ENCODE results near the gene ARRB2. TPM values are rescaled to one million over a fixed set of nuclear protein-coding genes. Genes with fewer than 3 reads are reported as not detected.
"Not testable (repeated sequence)": the region's sequence is repeated elsewhere in the genome, so short reads cannot be mapped to it uniquely, and the experiment has no call there.

Gene ARRB2
- total and polyA plus RNA-seq, 4 experiments from 2014 or later = 54.5 to 341 (median 198) TPM

- Histone ChIP-seq H3K4me3 (ENCODE audit: low read length in 2 of 2) (no peak overlapping the region), H3K9me3 (ENCODE audit: control insufficient read depth in 1 of 2, low read length in 2 of 2) (no peaks in the 10 kb centered on the region), H3K36me3 (ENCODE audit: insufficient read depth, low read length) (no peaks in the 10 kb centered on the region), H3K4me1 (ENCODE audit: insufficient read depth, low read length) (peaks cover 31% of the 10 kb centered on the region), H3K27me3 (ENCODE audit: insufficient read depth, low read length) (no peaks in the 10 kb centered on the region), H3K27ac (ENCODE audit: low read depth, low read length) (no peak overlapping the region)
- peak; percentile 63 to 78 (median 70) for DNase-seq
- Mint-ChIP-seq H3K27me3 (no peaks in the 10 kb centered on the region), H3K4me3 (peak overlapping the region; percentile 3 to 75 (median 64)), H3K36me3 (peaks cover 0 to 5% of the 10 kb centered on the region in 2 donors), H3K9me3 (peaks cover 0 to 2% (median 0%) of the 10 kb centered on the region in 8 donors), H3K4me1 (peaks cover 30 to 73% (median 44%) of the 10 kb centered on the region in 4 donors), H3K27ac (peak overlapping the region in 6 of 7 donors; percentile 32 to 90 (median 77))
- CTCF ChIA-PET (ENCODE audit: partially characterized antibody) = interaction anchor here (0.8 to 4.8 kb wide), 6 partner anchors 24 to 194 kb away, joined by 3 to 59 read pairs (median 14); partner anchors contain the start of genes CHRNE and GLTPD2
- intact Hi-C loops (cut with micrococcal nuclease) = no loop called here
- POLR2A ChIA-PET (ENCODE audit: partially characterized antibody) = interaction anchor here (1.4 to 6.8 kb wide), 5 partner anchors 81 to 232 kb away, joined by 3 to 81 read pairs (median 28); partner anchors contain the start of genes GLTPD2, RNF167 and SLC25A11
Observed at GRCh38 chr17:4708436-4708835, 2.0 kb upstream of the ARRB2 start.

- peaks cover 42 to 76% (median 51%) of the 10 kb centered on the region in 4 donors for H3K4me1 Mint-ChIP-seq
- H3K27me3 Mint-ChIP-seq = no peaks in the 10 kb centered on the region
- ChIA-PET CTCF (ENCODE audit: partially characterized antibody) (interaction anchor here (0.7 to 4.8 kb wide), 20 partner anchors 9 to 229 kb away, joined by 3 to 59 read pairs (median 4); partner anchors contain the start of genes C17orf107, CHRNE, GLTPD2 and MED11), POLR2A (ENCODE audit: partially characterized antibody) (interaction anchor here (0.7 to 7.0 kb wide), 36 partner anchors 8 to 568 kb away, joined by 3 to 81 read pairs (median 4); partner anchors contain the start of genes C17orf107, CHRNE, CXCL16 and CYB5D2)
- peaks cover 5 to 22% of the 10 kb centered on the region in 2 donors for H3K36me3 Mint-ChIP-seq
- H3K9me3 Mint-ChIP-seq = no peaks in the 10 kb centered on the region
- peak overlapping the region; percentile 85 to 98 (median 96) for H3K4me3 Mint-ChIP-seq
- peak overlapping the region; percentile 86 to 98 (median 91) for H3K27ac Mint-ChIP-seq
- Histone ChIP-seq H3K4me3 (ENCODE audit: low read length in 2 of 2) (peak overlapping the region; percentile 85 to 89), H3K9me3 (ENCODE audit: control insufficient read depth in 1 of 2, low read length in 2 of 2) (no peaks in the 10 kb centered on the region), H3K36me3 (ENCODE audit: insufficient read depth, low read length) (no peaks in the 10 kb centered on the region), H3K27me3 (ENCODE audit: insufficient read depth, low read length) (no peaks in the 10 kb centered on the region), H3K4me1 (ENCODE audit: insufficient read depth, low read length) (peaks cover 48% of the 10 kb centered on the region), H3K27ac (ENCODE audit: low read depth, low read length) (peak overlapping the region; percentile 79)
- intact Hi-C loops (cut with micrococcal nuclease) = loop anchor here (1.0 to 5.0 kb wide), 13 partner anchors 20 to 568 kb away; partner anchors contain the start of genes C17orf107, CHRNE, CXCL16 and CYB5D2
- peak; percentile 40 to 71 (median 50) for DNase-seq
Observed at GRCh38 chr17:4710693-4711634, 532 bp downstream of the ARRB2 start.

- Mint-ChIP-seq H3K4me3 (peak overlapping the region; percentile 85 to 98 (median 96)), H3K27me3 (no peaks in the 10 kb centered on the region), H3K9me3 (no peaks in the 10 kb centered on the region), H3K36me3 (peaks cover 5 to 24% of the 10 kb centered on the region in 2 donors), H3K4me1 (peaks cover 36 to 70% (median 50%) of the 10 kb centered on the region in 4 donors), H3K27ac (peak overlapping the region; percentile 86 to 98 (median 91))
- peak overlapping the region; percentile 85 to 89 for H3K4me3 ChIP-seq (ENCODE audit: low read length in 2 of 2)
- H3K4me1 ChIP-seq (ENCODE audit: insufficient read depth, low read length) = peaks cover 52% of the 10 kb centered on the region
- H3K36me3 ChIP-seq (ENCODE audit: insufficient read depth, low read length) = peaks cover 2% of the 10 kb centered on the region
- no peaks in the 10 kb centered on the region for H3K27me3 ChIP-seq (ENCODE audit: insufficient read depth, low read length)
- intact Hi-C loops (cut with micrococcal nuclease) = loop anchor here (2.0 to 5.0 kb wide), 5 partner anchors 27 to 569 kb away; partner anchors contain the start of genes C17orf107, CXCL16, CYB5D2 and INCA1
- peak overlapping the region; percentile 79 for H3K27ac ChIP-seq (ENCODE audit: low read depth, low read length)
- DNase-seq = no peak
- H3K9me3 ChIP-seq (ENCODE audit: control insufficient read depth in 1 of 2, low read length in 2 of 2) = no peaks in the 10 kb centered on the region
- ChIA-PET POLR2A (ENCODE audit: partially characterized antibody) (interaction anchor here (0.9 to 7.0 kb wide), 22 partner anchors 8 to 256 kb away, joined by 3 to 81 read pairs (median 4); partner anchors contain the start of genes CHRNE, GLTPD2, MED11 and PFN1), CTCF (ENCODE audit: partially characterized antibody) (interaction anchor here (0.6 to 2.5 kb wide), 4 partner anchors 20 to 177 kb away, joined by 3 to 15 read pairs (median 7); partner anchors contain the start of gene MED11)
Observed at GRCh38 chr17:4711661-4712181, 1.3 kb downstream of the ARRB2 start.

- no peaks in the 10 kb centered on the region for H3K27me3 ChIP-seq (ENCODE audit: insufficient read depth, low read length)
- peak overlapping the region; percentile 79 for H3K27ac ChIP-seq (ENCODE audit: low read depth, low read length)
- DNase-seq = no peak
- peak overlapping the region; percentile 85 to 98 (median 96) for H3K4me3 Mint-ChIP-seq
- peak overlapping the region; percentile 86 to 98 (median 91) for H3K27ac Mint-ChIP-seq
- H3K4me1 Mint-ChIP-seq = peaks cover 38 to 69% (median 52%) of the 10 kb centered on the region in 4 donors
- intact Hi-C loops (cut with micrococcal nuclease) = loop anchor here (5.0 kb wide), 1 partner anchor 285 kb away; the partner anchor contains the start of genes INCA1 and KIF1C
- ChIA-PET CTCF (ENCODE audit: partially characterized antibody) (interaction anchor here (1.9 kb wide), 1 partner anchor 78 kb away, joined by 11 read pairs; no protein-coding TSS in a partner anchor), POLR2A (ENCODE audit: partially characterized antibody) (interaction anchor here (0.9 to 7.0 kb wide), 8 partner anchors 7 to 227 kb away, joined by 3 to 81 read pairs (median 22); partner anchors contain the start of genes GLTPD2, MED11, PSMB6 and RNF167)
- no peaks in the 10 kb centered on the region for H3K27me3 Mint-ChIP-seq
- H3K36me3 ChIP-seq (ENCODE audit: insufficient read depth, low read length) = peaks cover 10% of the 10 kb centered on the region
- no peaks in the 10 kb centered on the region for H3K9me3 ChIP-seq (ENCODE audit: control insufficient read depth in 1 of 2, low read length in 2 of 2)
- H3K4me1 ChIP-seq (ENCODE audit: insufficient read depth, low read length) = peaks cover 58% of the 10 kb centered on the region
- H3K36me3 Mint-ChIP-seq = peaks cover 12 to 30% of the 10 kb centered on the region in 2 donors
- H3K9me3 Mint-ChIP-seq = no peaks in the 10 kb centered on the region
- peak overlapping the region in 1 of 2 donors; percentile 89 for H3K4me3 ChIP-seq (ENCODE audit: low read length in 2 of 2)
Observed at GRCh38 chr17:4712526-4712925, 2.1 kb downstream of the ARRB2 start.

- intact Hi-C loops (cut with micrococcal nuclease) = loop anchor here (1.0 to 5.0 kb wide), 2 partner anchors 17 to 283 kb away; partner anchors contain the start of genes INCA1, KIF1C and MED11
- peak overlapping the region; percentile 86 to 98 (median 96) for H3K27ac Mint-ChIP-seq
- POLR2A ChIA-PET (ENCODE audit: partially characterized antibody) = interaction anchor here (0.6 to 7.0 kb wide), 13 partner anchors 8 to 234 kb away, joined by 3 to 52 read pairs (median 5); partner anchors contain the start of genes MED11, PELP1, PFN1 and PSMB6
Observed at GRCh38 chr17:4714340-4715062, 4.1 kb downstream of the ARRB2 start.

More at GRCh38 chr17:4714340-4715062, 4.1 kb downstream of the ARRB2 start:
- H3K27me3 ChIP-seq (ENCODE audit: insufficient read depth, low read length); H3K27me3 Mint-ChIP-seq; H3K9me3 Mint-ChIP-seq; DNase-seq; H3K9me3 ChIP-seq (ENCODE audit: control insufficient read depth in 1 of 2, low read length in 2 of 2): not testable (repeated sequence)
- peaks cover 30% of the 10 kb centered on the region for H3K36me3 ChIP-seq (ENCODE audit: insufficient read depth, low read length)
- H3K4me3 ChIP-seq (ENCODE audit: low read length in 2 of 2) = peak overlapping the region; percentile 37 to 57
- peaks cover 18 to 42% of the 10 kb centered on the region in 2 donors for H3K36me3 Mint-ChIP-seq
- peak overlapping the region; percentile 50 for H3K27ac ChIP-seq (ENCODE audit: low read depth, low read length)
- peaks cover 34 to 58% (median 47%) of the 10 kb centered on the region in 4 donors for H3K4me1 Mint-ChIP-seq
- CTCF ChIA-PET (ENCODE audit: partially characterized antibody) = interaction anchor here (0.7 to 1.8 kb wide), 4 partner anchors 24 to 164 kb away, joined by 3 to 9 read pairs (median 6); partner anchors contain the start of gene GLTPD2
- peaks cover 57% of the 10 kb centered on the region for H3K4me1 ChIP-seq (ENCODE audit: insufficient read depth, low read length)
- H3K4me3 Mint-ChIP-seq = peak overlapping the region; percentile 76 to 93 (median 84)
